ENCODE results near the gene HOTAIR.

Gene HOTAIR

DNA sequence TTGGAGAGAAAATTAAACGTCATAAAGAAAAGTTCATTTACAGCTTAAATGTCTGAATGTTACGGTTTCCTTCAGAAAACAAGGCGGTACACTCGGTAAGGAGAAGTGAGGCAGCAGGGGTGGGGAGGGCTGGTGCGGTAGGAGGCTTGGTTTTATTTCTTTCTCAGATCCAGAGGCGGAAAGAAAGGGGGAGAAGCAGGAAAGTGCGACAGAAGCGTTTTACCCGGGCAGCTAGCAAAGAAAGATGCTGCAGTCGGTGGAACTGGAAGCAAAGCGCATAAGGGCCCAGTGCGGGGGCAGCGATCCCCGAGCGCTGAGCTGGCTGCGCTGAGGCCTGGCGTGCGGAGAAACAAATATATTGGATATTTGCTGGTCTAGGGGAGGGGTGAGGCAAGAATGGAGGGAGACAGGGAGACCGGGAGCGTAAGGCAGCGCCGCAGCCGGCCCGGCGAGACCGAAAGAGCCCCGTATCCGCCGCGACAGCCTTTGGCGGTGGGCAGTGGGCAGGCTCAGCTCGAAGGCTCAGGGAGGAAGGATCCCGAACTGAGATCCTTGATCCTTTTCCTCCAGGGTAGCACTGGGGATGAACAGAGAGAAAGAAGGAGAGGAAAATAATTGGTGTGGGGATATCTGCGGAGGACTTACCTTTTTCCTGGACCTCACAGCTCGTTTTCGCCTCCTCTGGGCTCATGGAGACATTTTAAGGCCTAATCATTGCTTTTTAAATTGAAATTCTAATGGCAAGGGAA, 8.2 kb downstream of the HOTAIR start:
- peaks cover 0 to 5% (median 0%) of the 10 kb centered on the region in 5 experiments for H3K9me3 ChIP-seq (ENCODE audit: control extremely low read depth in 1 of 5, control insufficient read depth in 4 of 5, insufficient read depth in 2 of 5, low read depth in 1 of 5, low read length in 4 of 5)
- POLR2A ChIA-PET: no interaction called here

DNA sequence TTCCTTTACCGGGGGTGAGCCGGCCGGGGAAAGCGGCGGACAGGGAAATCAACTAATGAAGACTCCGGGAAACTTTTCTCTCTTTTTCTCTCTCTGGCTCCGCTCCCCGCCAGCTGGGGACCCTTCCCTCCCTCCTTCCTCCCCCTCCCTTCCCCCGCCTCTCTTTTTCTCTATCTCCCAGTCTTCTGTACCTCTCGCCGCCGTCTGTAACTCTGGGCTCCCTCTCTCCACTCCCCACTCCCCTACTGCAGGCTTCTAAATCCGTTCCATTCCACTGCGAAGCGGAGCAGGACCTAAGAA, 8.7 kb downstream of the HOTAIR start:
- CTCF ChIA-PET: interaction anchor here (0.9 kb wide), 1 partner anchor 22 kb away, joined by 5 read pairs; no protein-coding TSS in a partner anchor
- Histone ChIP-seq H3K36me3 (ENCODE audit: control insufficient read depth in 4 of 4, insufficient read depth in 4 of 4, low read length in 3 of 4) (no peaks in the 10 kb centered on the region), H3K4me3 (ENCODE audit: control insufficient read depth in 1 of 7, extremely low read depth in 1 of 7, insufficient read depth in 4 of 7, low read depth in 2 of 7, low read length in 6 of 7) (no peak overlapping the region), H3K9me3 (ENCODE audit: control extremely low read depth in 1 of 5, control insufficient read depth in 4 of 5, insufficient read depth in 2 of 5, low read depth in 1 of 5, low read length in 4 of 5) (peaks cover 0 to 5% (median 0%) of the 10 kb centered on the region in 5 experiments), H3K27ac (ENCODE audit: insufficient read depth in 1 of 2, low read depth in 1 of 2, low read length in 2 of 2, poor library complexity in 1 of 2, severe bottlenecking in 2 of 2) (no peak overlapping the region), H3K27me3 (replicated peaks in 2 of 5; ENCODE audit: control insufficient read depth in 4 of 5, insufficient read depth in 5 of 5, low read length in 4 of 5) (peaks cover 37 to 100% (median 78%) of the 10 kb centered on the region in 5 experiments), H3K4me1 (ENCODE audit: control extremely low read depth in 1 of 4, control insufficient read depth in 4 of 4, insufficient read depth in 4 of 4, low read length in 3 of 4) (peaks cover 0 to 5% (median under 1%) of the 10 kb centered on the region in 4 experiments)
- 11% methylated on average over 9 of the region's 15 CpGs for WGBS (ENCODE audit: insufficient coverage)
- POLR2A ChIA-PET: no interaction called here
- no peak for DNase-seq

More for the DNA sequence above, 8.2 kb downstream of the HOTAIR start:
- Histone ChIP-seq H3K27ac (ENCODE audit: insufficient read depth in 1 of 2, low read depth in 1 of 2, low read length in 2 of 2, poor library complexity in 1 of 2, severe bottlenecking in 2 of 2) (no peak overlapping the region), H3K36me3 (ENCODE audit: control insufficient read depth in 4 of 4, insufficient read depth in 4 of 4, low read length in 3 of 4) (no peaks in the 10 kb centered on the region), H3K4me3 (ENCODE audit: control insufficient read depth in 1 of 7, extremely low read depth in 1 of 7, insufficient read depth in 4 of 7, low read depth in 2 of 7, low read length in 6 of 7) (no peak overlapping the region), H3K4me1 (ENCODE audit: control extremely low read depth in 1 of 4, control insufficient read depth in 4 of 4, insufficient read depth in 4 of 4, low read length in 3 of 4) (peaks cover 0 to 1% (median 0%) of the 10 kb centered on the region in 4 experiments), H3K27me3 (replicated peaks in 2 of 5; ENCODE audit: control insufficient read depth in 4 of 5, insufficient read depth in 5 of 5, low read length in 4 of 5) (peaks cover 37 to 100% (median 78%) of the 10 kb centered on the region in 5 experiments)
- CTCF ChIA-PET: interaction anchor here (0.9 kb wide), 1 partner anchor 21 kb away, joined by 5 read pairs; no protein-coding TSS in a partner anchor
- no peak for DNase-seq
- WGBS (ENCODE audit: insufficient coverage): 6% methylated on average over 16 of the region's 36 CpGs

DNA sequence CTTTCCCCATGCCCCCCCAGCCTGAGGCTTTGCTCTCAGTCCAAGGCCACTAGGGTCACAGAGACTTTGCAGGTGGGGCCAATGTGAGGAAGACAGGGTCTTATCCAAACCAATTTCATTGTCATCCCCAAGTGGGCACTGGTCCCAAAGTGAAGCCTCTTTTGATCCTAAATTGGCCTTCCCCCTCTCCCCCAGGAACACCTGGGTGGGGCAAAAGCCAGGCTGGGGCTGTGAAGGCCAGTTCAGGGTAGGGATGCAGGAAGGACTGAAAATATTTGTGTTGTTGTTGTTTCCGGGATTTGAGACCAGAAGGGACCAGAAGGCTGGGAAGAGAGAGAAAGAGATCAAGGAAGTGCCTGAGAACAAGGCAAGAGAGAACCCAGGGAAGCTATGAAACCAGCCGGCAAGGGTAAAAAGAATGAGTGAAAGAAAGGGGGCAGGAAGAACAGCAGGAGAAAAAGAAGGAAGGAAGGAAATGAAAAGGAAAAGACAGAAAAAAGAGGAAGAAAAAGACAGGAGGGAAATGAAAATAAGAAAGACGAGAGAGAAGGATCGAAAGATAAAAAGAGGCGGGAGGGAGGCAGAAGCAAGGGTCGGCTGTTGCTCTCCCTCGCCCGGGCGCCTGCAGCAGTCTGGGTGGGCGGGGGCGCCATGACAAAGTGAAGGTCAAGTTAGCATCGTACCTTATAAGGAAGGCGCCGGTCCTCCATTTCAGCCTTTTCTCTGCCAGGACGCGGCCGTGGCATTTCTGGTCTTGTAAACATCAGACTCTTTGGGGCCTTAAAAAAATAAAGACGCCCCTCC, 9.3 kb downstream of the HOTAIR start:
- no peak overlapping the region for H3K4me3 ChIP-seq (ENCODE audit: control insufficient read depth in 1 of 7, extremely low read depth in 1 of 7, insufficient read depth in 4 of 7, low read depth in 2 of 7, low read length in 6 of 7)
- H3K4me1 ChIP-seq (ENCODE audit: control extremely low read depth in 1 of 4, control insufficient read depth in 4 of 4, insufficient read depth in 4 of 4, low read length in 3 of 4): peaks cover 0 to 9% (median 2%) of the 10 kb centered on the region in 4 experiments
- peaks cover 0 to 5% (median 0%) of the 10 kb centered on the region in 5 experiments for H3K9me3 ChIP-seq (ENCODE audit: control extremely low read depth in 1 of 5, control insufficient read depth in 4 of 5, insufficient read depth in 2 of 5, low read depth in 1 of 5, low read length in 4 of 5)
- CTCF ChIA-PET: interaction anchor here (0.8 kb wide), 1 partner anchor 236 kb away, joined by 3 read pairs; no protein-coding TSS in a partner anchor
- WGBS (ENCODE audit: insufficient coverage): 4% methylated on average over 18 of the region's 18 CpGs
- DNase-seq: no peak
- no peak overlapping the region for H3K27ac ChIP-seq (ENCODE audit: insufficient read depth in 1 of 2, low read depth in 1 of 2, low read length in 2 of 2, poor library complexity in 1 of 2, severe bottlenecking in 2 of 2)
- POLR2A ChIA-PET: no interaction called here
- H3K27me3 ChIP-seq (replicated peaks in 2 of 5; ENCODE audit: control insufficient read depth in 4 of 5, insufficient read depth in 5 of 5, low read length in 4 of 5): peaks cover 37 to 100% (median 75%) of the 10 kb centered on the region in 5 experiments
- no peaks in the 10 kb centered on the region for H3K36me3 ChIP-seq (ENCODE audit: control insufficient read depth in 4 of 4, insufficient read depth in 4 of 4, low read length in 3 of 4)

DNA sequence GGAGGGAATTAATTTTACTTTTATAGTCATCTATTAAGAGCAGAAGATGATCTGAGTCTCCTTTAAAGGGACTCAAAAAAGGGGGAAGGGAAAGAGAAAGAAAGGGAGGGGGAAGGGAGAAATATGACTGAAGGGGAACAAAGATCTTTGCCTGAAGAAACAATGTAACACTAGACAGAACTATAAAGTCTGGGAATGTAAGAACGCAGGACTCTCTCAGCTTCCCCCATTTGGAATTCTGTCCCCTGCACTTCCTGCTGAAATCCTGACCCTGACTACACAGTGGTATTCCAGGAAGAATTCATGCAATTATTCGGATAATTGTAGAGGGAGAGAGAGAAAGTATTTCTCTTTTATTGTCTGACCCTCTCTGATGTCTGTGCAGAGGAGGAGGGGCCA, 10.4 kb downstream of the HOTAIR start:
- CTCF ChIA-PET: interaction anchor here (1.1 to 1.4 kb wide), 2 partner anchors 21 to 39 kb away, joined by 3 to 4 read pairs; partner anchors contain the start of gene HOXC10
- no peak overlapping the region for H3K4me3 ChIP-seq (ENCODE audit: control insufficient read depth in 1 of 7, extremely low read depth in 1 of 7, insufficient read depth in 4 of 7, low read depth in 2 of 7, low read length in 6 of 7)
- 0% methylated on average over 1 of the region's 2 CpGs for WGBS (ENCODE audit: insufficient coverage)
- H3K27me3 ChIP-seq (replicated peaks in 2 of 5; ENCODE audit: control insufficient read depth in 4 of 5, insufficient read depth in 5 of 5, low read length in 4 of 5): peaks cover 38 to 100% (median 75%) of the 10 kb centered on the region in 5 experiments
- H3K36me3 ChIP-seq (ENCODE audit: control insufficient read depth in 4 of 4, insufficient read depth in 4 of 4, low read length in 3 of 4): no peaks in the 10 kb centered on the region
- H3K27ac ChIP-seq (ENCODE audit: insufficient read depth in 1 of 2, low read depth in 1 of 2, low read length in 2 of 2, poor library complexity in 1 of 2, severe bottlenecking in 2 of 2): no peak overlapping the region
- DNase-seq: no peak
- H3K9me3 ChIP-seq (ENCODE audit: control extremely low read depth in 1 of 5, control insufficient read depth in 4 of 5, insufficient read depth in 2 of 5, low read depth in 1 of 5, low read length in 4 of 5): peaks cover 0 to 8% (median 0%) of the 10 kb centered on the region in 5 experiments
- H3K4me1 ChIP-seq (ENCODE audit: control extremely low read depth in 1 of 4, control insufficient read depth in 4 of 4, insufficient read depth in 4 of 4, low read length in 3 of 4): peaks cover 0 to 9% (median 2%) of the 10 kb centered on the region in 4 experiments
- POLR2A ChIA-PET: no interaction called here

DNA sequence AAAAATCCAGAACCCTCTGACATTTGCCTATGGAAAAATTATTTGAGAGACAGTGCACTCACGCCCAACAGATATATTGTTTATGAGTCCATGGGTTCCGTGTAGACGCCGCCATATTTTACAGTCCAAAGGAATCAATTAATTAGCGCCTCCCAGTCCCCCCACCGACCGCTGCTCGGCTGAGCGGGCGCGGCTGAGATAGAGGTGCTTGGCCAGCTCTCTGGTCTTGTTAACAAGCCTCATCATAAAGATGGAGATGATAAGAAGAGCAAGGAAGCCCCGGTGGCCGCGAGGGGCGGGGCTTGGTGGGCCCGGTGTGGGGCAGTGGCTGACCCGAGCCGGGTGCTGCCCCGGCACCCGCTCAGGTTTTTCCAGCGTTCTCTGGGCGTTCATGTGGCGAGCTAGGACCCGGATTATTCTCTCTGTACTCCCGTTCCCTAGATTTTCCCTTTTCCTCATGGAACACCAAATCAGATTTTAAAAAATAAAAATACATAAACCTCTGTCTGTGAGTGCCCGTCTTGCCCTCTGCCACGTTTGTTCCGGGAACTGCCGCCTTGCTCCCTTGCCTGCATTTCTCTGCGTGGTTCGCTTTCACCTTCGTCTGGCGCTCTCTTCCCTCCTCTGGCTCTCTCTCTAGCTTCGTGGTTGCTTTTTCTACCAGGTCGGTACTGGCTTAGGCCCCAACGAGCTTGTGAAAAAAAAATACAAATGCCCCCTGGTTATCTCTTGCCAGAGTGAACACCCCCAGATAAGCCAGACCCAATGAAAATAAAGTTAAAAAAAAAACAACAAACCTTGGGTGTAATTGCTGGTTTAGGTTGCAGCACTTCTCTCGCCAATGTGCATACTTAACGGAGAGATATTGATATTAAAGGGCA, 11.1 kb downstream of the HOTAIR start:
- CTCF ChIA-PET: interaction anchor here (1.1 to 1.4 kb wide), 2 partner anchors 21 to 39 kb away, joined by 3 to 4 read pairs; partner anchors contain the start of gene HOXC10
- 5% methylated on average over 25 of the region's 38 CpGs for WGBS (ENCODE audit: insufficient coverage)
- H3K9me3 ChIP-seq (ENCODE audit: control extremely low read depth in 1 of 5, control insufficient read depth in 4 of 5, insufficient read depth in 2 of 5, low read depth in 1 of 5, low read length in 4 of 5): peaks cover 0 to 11% (median 0%) of the 10 kb centered on the region in 5 experiments
- POLR2A ChIA-PET: no interaction called here
- peaks cover 34 to 100% (median 68%) of the 10 kb centered on the region in 5 experiments for H3K27me3 ChIP-seq (replicated peaks in 2 of 5; ENCODE audit: control insufficient read depth in 4 of 5, insufficient read depth in 5 of 5, low read length in 4 of 5)
- H3K36me3 ChIP-seq (ENCODE audit: control insufficient read depth in 4 of 4, insufficient read depth in 4 of 4, low read length in 3 of 4): no peaks in the 10 kb centered on the region
- DNase-seq: no peak
- H3K4me3 ChIP-seq (ENCODE audit: control insufficient read depth in 1 of 7, extremely low read depth in 1 of 7, insufficient read depth in 4 of 7, low read depth in 2 of 7, low read length in 6 of 7): no peak overlapping the region
- peaks cover 0 to 9% (median 2%) of the 10 kb centered on the region in 4 experiments for H3K4me1 ChIP-seq (ENCODE audit: control extremely low read depth in 1 of 4, control insufficient read depth in 4 of 4, insufficient read depth in 4 of 4, low read length in 3 of 4)
- H3K27ac ChIP-seq (ENCODE audit: insufficient read depth in 1 of 2, low read depth in 1 of 2, low read length in 2 of 2, poor library complexity in 1 of 2, severe bottlenecking in 2 of 2): no peak overlapping the region

DNA sequence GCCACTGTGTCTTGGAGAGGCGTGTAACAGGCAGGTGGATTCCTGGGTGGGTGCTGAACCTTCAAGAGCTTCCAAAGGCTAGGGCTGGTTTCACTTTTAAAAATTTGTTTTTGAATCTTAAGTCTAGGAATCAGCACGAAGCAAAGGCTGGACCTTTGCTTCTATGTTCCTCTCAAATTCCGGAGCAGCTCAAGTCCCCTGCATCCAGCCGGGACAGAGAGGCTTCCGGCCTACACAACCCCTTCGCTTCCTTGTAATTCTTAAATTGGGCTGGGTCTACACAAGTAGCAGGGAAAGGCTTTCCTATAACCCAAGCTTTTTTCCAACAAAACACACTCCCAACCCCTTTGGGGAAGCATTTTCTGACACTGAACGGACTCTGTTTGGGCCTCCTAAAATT, 11.7 kb downstream of the HOTAIR start:
- CTCF ChIA-PET: interaction anchor here (1.4 to 2.1 kb wide), 2 partner anchors 22 to 30 kb away, joined by 4 to 5 read pairs; partner anchors contain the start of gene HOXC10
- Histone ChIP-seq H3K9me3 (ENCODE audit: control extremely low read depth in 1 of 5, control insufficient read depth in 4 of 5, insufficient read depth in 2 of 5, low read depth in 1 of 5, low read length in 4 of 5) (peaks cover 0 to 11% (median 0%) of the 10 kb centered on the region in 5 experiments), H3K27me3 (replicated peaks in 2 of 5; ENCODE audit: control insufficient read depth in 4 of 5, insufficient read depth in 5 of 5, low read length in 4 of 5) (peaks cover 34 to 100% (median 71%) of the 10 kb centered on the region in 5 experiments), H3K27ac (ENCODE audit: insufficient read depth in 1 of 2, low read depth in 1 of 2, low read length in 2 of 2, poor library complexity in 1 of 2, severe bottlenecking in 2 of 2) (no peak overlapping the region), H3K36me3 (ENCODE audit: control insufficient read depth in 4 of 4, insufficient read depth in 4 of 4, low read length in 3 of 4) (no peaks in the 10 kb centered on the region), H3K4me1 (ENCODE audit: control extremely low read depth in 1 of 4, control insufficient read depth in 4 of 4, insufficient read depth in 4 of 4, low read length in 3 of 4) (peaks cover 0 to 9% (median 2%) of the 10 kb centered on the region in 4 experiments), H3K4me3 (ENCODE audit: control insufficient read depth in 1 of 7, extremely low read depth in 1 of 7, insufficient read depth in 4 of 7, low read depth in 2 of 7, low read length in 6 of 7) (no peak overlapping the region)
- 8% methylated on average over 6 of the region's 7 CpGs for WGBS (ENCODE audit: insufficient coverage)
- POLR2A ChIA-PET: no interaction called here
- no peak for DNase-seq
